ENCODE measurements around the gene GNG14.
"Not testable (repeated sequence)": the region's sequence is repeated elsewhere in the genome, so short reads cannot be mapped to it uniquely, and the experiment has no call there.

The GNG14 gene

DNA sequence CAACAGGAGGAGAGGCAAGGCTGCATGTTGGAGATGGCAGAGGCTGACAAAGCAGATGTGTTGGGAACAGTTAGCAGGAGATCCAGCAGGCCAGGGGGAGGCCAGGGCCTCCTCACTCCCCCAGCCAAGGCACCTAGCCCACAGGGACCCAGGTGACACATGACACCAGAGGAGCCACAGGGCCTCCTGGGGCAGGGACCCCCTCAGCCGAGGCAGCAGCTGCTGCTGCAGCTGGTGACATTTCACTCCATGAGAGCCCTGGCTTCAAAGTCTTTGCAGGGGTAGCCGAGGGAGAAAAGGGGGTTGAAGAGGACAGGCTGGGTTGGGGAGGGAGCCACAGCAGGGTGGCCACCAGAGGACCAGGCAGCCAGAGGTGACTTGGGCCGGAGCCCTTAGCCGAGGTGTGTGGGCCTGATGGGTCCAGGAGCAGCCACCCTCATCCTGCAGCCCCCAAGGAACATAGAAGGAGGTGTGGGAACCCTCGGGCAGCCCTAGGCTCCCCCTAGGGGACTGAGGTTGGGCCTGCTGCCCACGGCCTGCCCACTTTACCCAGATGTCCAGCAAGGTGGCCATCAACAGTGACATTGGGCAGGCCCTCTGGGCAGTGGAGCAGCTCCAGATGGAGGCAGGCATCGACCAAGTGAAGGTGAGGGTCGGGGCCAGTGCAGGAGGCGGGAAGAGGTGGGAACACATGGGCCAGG, at the start of gene GNG14:
GNG14 (plus strand) TSS at position 503 of the 701 bp plus-strand sequence; CDS start at position 554, 51 bp downstream.
- DNase-seq: no peak

DNA sequence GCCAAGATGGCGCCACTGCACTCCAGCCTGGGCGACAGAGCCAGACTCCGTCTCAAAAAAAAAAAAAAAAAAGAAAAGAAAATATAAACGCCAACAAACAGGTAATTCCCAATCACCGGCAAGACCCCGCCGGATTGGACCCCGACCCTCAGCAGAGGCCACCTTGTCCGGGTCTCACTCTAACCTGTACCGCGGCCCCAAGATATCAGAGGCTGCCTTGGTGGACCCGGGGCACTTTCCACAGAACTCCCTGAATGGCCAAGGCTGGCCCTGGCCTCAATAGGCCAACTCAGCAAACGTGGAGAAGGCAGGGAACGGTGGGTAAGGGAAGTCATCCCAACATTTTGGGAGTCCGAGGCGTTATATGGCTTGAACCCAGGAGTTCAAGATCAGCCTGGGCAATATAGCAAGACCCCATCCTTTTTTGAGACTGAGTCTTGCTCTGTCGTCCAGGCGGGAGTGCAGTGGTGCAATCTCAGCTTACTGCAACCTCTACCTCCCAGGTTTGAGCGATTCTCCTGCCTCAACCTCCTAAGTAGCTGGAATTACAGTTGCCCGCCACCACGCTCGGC, 49.1 kb upstream of the GNG14 start:
- no peak for DNase-seq

DNA sequence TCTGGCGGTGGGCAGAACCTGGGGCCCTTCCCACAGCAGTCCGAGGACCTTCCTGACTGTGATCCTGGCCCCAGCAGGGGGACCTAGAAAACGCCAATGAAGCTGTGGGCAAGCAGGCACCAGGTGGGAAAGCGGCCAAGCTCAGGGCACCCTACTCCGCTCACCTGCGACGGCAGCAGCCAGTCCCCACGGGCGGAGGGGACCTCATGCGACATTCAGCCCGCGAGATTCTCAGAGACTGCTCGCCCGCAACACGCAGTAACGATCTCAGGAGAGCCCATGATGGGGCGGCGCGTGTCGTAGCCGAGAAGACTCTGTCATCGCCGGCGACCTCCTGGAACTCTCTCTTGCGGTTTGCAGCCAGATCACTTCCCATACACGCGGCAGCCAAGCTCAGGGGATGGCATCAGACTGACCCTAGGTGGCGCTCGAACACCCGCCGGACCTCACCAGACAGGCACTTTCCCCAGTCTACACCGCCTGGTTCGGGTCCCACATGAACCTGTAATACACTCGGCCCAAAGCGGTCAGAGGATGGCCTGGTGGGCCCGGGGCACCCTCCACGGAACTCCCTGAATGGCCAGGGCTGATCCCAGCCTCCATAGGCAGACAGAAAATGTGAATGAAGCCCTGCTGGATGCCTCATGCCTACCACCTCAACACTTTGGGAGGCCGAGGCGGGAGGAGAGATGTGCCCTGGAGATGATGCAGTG, 47.7 kb upstream of the GNG14 start:
- peak; percentile 78 for DNase-seq

DNA sequence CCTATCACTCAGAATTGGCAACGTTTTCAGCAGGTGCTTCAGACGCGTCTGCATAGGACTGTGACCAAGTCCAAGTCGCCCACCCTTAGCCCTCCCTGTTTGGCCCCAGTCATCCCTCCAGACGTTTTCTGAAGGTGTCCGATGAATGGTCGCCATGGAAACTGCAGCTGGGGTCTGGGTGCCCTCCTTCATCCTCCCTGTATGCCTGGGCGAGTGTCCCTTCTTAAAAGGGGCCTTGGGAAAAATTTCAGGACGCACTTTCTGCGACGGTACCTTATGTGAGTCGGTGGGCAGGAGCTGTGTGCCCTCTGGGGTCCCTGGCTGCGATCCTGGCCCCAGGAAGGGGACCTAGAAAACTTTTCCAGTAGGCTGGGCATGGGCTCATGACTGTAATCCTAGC, 46.3 kb upstream of the GNG14 start:
- DNase-seq: no peak

DNA sequence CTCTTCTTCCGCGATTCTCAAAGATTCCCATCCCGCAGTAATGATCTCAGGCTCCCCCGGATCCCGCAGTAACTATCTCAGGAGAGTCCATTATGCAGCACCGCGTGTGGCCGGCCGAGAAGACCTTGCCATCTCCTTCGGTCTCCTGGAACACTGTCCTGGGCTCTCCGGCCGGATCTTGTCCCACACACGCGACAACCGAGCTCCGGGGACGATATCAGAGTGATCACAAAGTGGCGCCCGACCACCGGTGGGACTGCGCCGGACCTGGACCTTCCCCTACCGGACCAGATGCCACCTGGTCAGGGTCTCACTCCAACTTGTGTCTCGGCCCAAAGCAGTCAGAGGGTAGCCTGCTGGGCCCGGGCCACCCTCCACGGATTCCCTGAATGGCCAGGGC, 45.3 kb upstream of the GNG14 start:
- DNase-seq: no peak

DNA sequence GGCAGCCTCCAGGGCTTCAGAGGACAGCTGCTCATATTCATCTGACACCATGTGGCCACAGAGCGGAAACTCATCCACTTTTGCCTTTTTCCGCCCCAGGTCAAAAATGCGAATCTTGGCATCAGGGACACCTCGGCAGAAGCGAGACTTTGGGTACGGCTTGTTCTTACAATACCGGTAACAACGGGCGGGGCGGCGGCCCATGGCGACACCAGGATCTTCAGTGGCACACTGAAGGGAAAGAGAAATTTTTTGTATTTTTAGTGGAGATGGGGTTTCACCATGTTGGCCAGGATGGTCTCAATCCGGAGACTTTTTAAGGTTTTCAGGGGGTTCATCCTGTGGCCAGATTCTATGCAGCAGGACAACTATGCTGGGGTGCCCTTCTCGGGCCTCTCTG, 44.1 kb upstream of the GNG14 start:
- not testable (repeated sequence) for DNase-seq

DNA sequence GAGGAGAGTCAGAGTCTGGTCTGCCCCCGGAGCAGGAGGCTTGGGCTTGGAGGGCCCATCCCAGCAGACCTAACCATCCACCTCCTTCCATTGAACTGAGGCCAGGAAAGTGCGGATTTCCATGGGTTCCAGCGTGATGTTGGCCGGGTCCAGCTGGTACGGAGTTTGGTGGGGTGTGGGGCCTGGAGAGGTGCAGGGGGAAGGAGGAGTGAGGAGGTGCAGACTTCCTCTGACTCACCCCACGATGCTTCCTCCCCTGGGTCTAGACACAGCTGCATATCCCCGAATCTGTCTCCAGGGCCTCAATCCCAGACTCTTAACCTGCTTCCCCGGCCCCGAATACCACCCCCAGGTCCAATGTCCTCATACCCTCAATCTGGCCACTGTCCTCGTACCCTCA, 41.2 kb upstream of the GNG14 start:
- no peak for DNase-seq

DNA sequence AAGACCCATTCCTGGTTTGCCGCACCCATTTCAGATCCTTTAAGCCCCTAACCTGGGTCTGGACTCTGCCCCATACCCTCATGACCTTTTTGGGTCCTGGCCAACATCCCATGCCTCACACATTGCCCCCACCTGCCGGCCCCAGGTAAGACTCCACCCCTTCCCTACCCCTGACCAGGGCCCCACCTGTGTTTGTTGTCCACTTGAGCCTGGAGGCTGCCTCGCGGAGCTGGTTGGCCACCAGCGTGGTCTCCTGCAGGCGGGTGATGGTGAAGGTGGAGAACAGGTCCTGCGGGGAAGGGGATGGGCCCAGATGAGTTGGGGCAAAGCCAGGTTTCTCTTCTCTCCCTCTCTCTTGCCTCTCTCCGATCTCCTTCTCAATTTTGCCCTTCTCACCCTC, 40.8 kb upstream of the GNG14 start:
- no peak for DNase-seq

DNA sequence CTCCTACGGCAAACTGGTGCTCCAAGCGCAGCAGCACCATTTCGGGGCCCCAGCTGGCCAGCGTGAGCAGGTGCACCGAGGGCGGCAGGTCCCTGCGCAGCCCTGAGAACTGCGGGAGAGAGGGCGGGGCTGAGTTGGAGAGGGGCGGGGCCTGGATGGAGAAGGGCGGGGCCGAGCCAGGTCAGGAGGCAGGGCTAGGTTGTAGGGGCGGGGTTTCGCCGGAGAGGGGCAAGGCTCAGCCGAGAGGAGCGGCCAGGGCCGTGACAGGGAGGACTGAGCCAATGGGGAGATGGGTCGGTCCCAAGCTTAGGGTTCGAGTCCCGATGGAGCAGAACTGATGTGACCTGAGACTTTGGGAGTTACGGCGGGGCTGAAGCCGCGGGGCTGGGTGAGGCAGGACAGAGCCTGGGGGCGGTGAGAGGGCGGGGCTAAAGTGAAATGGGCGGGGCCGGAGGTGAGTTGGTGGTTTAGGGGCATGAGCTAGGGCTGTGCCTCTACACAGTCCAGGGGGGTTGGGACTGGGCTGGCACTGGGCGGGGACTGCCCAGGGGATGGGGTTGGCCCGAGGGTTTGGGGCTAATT, 40.2 kb upstream of the GNG14 start:
- DNase-seq: no peak

DNA sequence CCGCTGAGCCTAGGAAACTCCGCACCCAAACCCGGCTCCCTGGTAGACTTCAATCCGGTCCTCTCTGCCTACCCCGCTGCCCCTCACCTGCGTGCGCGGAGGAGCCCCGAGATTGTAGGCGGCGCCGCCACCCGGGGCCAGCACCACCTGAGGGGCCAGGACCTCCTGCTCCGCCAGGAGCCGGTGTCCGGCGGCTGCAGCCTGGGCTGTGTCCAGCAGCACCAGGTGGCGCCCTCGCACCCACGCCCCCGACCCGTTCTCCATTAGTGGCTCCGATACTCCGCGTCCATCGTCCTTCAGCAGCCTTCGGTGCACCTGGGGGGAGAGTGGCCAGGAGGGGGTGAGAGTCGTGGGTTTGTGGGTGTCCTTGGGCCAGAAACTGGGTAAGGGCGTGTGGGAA, 39.7 kb upstream of the GNG14 start:
- no peak for DNase-seq

DNA sequence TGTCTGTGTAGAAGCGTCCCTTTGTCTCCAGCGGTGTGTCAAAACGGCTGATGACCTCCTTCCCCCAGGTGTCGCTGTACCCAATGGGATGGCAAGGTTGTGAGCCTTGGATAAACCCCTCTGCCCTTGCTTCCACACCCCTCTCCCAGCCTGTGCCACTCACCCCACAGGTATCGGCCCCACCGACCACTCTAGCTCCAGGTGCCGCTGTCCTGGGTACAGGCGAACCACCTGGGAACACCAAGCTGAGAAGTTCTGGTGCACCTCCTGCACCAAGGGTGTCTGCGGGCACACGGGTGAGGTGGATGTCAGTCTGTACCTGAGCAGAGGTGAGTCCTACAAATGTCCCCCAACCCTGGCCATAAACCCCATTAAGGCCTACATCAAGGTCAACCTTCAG, 37.9 kb upstream of the GNG14 start:
- no peak for DNase-seq

DNA sequence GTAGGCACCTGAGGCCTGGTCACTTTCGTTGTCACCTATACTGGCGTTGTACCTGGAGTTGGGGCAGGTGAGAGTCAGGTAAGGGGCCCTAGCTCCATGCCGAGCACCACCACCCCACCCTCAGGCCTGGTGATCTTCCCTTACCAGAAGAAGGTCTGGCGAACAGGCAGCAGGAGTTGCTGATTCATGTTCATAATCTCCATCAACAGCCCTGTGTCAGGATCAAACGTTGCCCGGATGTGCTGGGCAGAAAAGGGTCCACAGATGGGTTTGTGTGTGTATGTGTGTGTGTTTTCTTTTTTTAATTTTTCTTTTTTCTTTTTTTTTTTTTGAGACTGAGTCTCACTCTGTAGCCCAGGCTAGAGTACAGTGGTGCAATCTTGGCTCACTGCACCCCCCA, 35.6 kb upstream of the GNG14 start:
- DNase-seq: no peak

DNA sequence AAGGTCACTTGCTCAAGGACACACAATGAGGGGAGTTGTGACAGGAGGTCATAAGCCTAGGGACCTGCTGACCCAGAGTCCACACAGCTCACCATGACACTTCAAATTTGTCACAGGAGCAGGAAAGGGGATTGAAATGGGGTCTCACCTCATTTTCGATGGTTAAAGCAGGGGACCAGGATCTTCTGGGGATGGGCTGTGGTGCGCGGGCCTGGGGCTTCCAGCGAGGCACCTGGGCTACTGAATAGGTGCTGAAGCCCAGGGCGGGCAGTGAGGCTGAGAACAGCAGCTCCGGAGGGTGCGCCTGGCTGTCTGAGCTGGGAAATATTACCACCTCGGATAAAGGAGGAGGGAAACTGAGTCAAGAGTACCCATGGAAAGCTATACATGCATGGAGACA, 32.3 kb upstream of the GNG14 start:
- DNase-seq: no peak

DNA sequence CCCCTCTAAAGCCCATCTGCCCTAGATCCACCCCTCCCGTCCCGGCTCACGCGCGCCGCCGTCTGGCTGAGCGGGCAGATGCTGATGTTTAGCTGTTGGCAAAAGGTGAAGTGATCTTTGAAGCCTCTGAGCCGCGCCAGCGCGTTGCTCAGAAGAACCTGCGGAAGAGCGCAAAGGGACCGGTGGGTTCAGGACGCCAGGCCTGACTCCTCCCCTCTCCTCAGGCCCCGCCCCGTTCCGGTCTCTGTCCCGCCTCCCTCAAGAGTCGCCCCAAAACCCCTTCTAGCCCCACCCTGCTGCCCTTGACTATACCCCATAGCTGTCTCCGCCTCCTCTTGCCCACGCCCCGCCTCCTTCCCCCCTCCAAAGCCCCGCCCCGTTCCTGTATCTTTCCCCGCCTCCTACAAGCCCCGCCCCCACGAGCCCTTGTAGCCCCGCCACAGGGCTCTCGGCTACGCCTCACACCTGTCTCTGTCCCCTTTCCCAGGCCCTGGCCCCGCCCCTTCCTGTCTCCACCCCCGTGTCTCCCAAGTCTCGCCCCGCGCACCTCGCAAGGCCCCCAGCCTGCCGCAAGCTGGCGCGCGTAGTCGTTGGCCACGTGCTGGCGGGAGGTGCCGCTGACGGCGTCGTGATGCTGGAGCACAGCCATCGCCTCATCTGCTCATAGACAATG, 30.8 kb upstream of the GNG14 start:
- no peak for DNase-seq

DNA sequence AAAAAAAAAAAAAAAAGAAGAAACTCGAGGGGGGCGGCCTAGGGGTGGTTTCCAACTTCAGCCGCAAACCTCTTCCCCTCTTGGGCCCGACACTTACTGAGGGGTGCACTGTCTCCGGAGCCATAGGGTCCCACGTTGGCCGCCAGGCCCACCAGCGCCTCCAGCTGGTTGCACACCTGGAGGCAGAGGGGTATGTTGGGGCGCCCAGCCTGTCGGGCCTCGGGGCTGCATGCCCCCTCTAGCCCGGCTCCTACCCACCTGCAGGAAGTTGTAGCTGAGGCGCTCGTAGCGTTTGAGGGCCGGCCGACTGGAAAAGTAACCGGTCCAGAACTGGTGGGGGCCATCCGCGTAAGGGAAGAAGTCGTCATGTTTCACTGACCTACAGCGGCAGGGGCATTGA, 29.8 kb upstream of the GNG14 start:
- no peak for DNase-seq

DNA sequence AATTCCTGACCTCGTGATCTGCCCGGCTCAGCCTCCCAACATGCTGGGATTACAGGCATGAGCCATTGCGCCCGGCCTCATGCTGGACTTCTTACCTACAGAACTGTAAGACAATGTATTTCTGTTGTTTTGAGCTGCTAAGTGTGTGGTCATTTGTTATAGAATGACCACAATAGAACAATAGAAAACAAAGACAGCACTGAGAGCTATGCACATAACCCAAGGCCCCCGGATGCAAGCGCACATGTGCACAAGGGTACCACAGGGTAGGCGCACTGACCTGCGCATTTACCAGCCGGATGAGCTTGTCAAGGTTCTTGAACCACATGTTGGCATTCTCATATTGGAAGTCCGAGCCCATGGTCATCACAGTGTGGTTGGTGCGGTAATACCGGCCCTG, 26.8 kb upstream of the GNG14 start:
- DNase-seq: no peak

DNA sequence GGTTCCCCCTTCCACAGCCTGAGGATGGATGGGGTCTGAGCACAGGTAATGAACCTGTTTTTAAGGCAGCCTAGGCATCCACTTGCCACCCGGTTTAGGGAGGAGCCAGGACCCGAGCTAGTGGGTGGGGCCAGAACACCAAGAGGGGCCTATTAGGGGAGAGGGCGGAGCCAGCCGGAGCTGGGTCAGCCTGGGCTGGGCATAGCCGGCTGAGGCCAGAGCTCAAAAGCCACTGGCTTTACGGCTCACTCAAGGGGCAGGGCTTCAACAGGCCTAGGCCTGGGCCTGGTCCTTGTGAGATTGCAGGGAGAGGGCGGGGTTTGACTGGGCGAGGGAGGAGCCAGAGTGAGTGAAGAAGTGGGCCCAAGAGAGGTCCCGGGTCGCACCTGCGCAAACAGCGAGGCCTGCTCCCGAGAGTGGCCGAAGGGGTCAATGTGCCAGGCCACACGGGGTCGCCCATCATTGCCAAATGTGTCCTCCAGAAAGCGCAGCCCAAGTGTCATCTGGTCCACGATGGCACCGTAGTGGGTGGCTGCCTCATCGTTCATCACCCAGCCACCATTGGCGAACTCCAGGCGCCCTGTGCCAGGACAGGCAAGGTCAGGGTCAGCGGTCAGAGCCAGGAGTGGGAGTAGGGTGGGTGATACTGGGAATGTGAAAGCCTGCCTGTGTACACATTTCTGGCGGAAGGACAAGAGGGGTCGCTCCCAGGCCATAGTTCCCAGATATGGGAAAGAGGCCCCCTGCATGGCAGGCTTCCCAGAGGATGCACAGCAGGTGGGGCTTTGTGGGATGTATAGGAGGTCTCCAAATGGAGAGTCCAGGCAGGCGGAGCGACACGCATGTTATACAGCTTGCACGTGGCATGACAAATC, 23.2 kb upstream of the GNG14 start:
- DNase-seq: no peak

DNA sequence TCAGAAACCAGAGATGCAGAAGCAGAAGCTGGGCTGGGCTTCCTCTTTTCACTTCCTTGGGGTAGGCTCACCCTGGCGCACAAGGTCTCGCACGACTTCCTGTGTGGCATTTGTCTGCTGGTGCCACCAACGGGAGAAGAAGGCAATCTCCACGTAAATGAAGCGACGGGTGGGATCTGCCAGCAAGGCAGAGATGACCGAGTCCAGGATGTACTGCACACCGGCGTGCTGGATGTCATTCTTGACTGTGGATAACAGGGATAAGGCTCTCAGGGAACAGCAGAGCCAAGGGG, 22.6 kb upstream of the GNG14 start:
- no peak for DNase-seq

DNA sequence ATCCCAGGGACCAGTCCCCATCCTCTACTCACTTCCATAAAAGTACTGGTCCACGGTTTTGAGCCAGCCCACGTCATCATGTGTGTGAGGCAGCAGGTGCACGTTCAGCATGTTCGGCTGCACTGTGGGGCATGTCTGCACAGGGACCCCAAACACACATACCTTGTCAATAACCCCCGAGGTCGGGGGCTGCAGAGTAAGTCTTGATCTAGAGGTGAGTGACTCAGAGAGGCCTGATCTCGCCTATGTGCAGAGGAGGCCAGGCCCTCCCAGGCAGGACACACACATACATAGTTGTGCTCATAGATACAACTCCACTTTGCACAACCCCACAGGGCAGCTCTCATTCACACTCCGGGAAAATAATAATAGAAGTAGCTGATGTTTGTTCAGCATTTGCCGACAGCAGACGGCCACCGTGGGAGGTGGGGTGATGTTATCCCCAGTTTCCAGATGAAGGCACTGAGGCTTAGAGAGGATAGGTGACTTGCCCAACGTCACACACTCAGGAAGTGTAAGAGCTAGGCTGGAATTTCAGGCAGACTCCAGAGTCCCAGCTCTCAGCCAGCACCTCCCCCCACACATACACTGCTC, 22.0 kb upstream of the GNG14 start:
- DNase-seq: no peak

DNA sequence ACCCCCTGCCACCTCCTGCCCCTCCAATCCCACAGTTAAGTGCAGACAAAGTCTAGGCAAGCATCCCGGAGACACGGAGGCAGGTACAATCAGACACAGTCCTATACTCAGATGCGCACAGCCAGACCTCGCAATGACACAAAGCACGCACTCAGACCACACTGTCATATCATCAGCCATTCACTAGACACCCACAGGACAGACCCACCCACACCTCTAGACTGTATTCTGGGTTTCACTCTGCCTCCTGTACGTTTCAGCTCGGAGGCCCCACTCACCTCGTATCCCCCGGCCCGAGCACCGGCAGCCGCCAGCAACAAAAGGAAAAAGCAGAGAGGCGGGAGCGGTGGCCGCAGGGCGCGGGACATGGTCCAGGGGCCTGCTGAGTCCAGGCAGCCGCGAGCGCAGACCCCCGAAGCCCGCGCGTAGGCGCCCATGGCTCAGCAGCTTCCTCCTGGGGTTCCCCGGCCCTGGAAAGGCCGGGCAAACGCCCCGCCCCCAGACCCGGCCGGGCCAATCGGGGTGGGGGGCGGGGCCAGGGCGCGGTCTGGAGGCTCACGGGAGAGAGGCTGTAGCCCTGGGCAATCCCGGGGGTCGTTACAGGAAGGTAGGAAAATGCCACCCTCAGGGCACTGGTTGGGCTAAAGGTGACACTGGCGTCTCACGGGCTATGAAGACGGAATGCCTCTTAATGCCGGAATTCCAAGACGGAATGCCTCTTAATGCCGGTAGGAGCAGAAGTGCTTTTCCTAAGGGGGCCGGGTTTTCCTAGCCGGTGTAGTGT, 21.3 kb upstream of the GNG14 start, which contains the start of the genes MAN2B1 and WDR83:
MAN2B1 (minus strand) TSS at position 478 of the 784 bp plus-strand sequence; CDS start at position 437, 41 bp downstream.
WDR83 (plus strand) TSS at position 543 of the 784 bp plus-strand sequence. CDS start 2,984 bp downstream, outside the sequence.
- peak; percentile 75 for DNase-seq

DNA sequence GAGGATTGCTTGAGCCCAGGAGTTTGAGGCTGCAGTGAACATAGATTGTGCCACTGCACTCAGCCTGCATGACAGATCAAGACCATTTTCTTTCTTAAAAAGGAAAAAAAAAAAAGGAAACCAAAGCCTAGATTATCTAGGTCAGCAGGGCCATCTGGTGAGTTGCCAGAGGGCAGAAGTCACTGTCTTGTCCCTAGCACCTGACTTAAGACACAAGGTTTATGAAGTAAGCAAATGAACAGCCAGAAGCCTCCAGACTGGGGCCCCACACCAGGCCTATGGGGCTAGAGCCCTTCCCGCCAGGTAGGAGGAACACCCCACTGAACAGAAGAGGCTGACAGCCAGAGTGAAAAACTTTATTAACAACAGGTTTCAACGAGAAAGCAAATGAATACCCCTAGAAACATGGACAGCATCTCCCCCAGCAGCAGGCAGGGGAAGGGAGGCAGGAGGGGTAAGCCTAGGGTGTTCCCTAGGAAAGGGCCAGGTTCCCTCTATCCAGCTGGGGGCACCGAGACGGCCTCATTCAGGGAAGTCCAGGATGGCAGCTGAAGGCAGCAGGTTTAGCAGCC, 20.0 kb upstream of the GNG14 start:
- no peak for DNase-seq

Measured in activated T-cell treated with anti-CD3 and anti-CD28 coated beads for 4 hours (primary cell).